ENCODE data around the gene RAB11FIP2. TPM values are rescaled to one million over a fixed set of nuclear protein-coding genes. Genes with fewer than 3 reads are reported as not detected.

The RAB11FIP2 gene
- total RNA-seq, 1 donor from 2014 or later, result 17.4 TPM

DNA sequence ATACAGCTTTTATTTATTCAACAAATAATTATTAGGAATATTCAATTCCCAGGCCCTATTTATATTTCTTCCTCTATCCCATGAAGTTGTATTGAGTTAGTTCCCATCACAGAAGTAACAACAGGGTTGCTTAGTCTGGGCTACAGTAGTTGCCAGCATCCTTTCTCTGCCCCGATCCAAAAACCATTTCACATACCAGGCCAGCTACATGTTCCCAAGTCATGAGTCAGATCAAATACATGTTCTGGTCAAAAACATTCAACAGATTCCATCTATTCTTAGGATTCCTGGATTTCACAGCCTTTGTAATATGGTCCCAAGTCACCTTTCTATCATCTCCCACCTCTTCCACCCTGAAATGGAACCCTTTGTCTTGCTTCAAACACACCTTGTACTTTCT lies 91.6 kb downstream of the RAB11FIP2 start:
- no peaks in the 10 kb centered on the region for H3K27me3 ChIP-seq (ENCODE audit: insufficient read depth, low read length)
- DNase-seq (ENCODE audit: low read depth), result peak; percentile 4
- H4K20me1 ChIP-seq (ENCODE audit: insufficient read depth, low read length), result no peaks in the 10 kb centered on the region
- H3K36me3 ChIP-seq (ENCODE audit: insufficient read depth, low read length), result no peaks in the 10 kb centered on the region
- H3K27me3 Mint-ChIP-seq (ENCODE audit: low read depth, unreplicated experiment), result peaks cover 6% of the 10 kb centered on the region
- no peak overlapping the region for H3K4me3 Mint-ChIP-seq (ENCODE audit: unreplicated experiment)
- no peak for FAIRE-seq
- no peak overlapping the region for H2AFZ ChIP-seq (ENCODE audit: low read depth, low read length)
- H3K4me1 Mint-ChIP-seq (ENCODE audit: low read depth, unreplicated experiment), result peaks cover 6% of the 10 kb centered on the region
- no peaks in the 10 kb centered on the region for H3K9me3 ChIP-seq (ENCODE audit: insufficient read depth, low read depth, low read length)
- H3K9me3 Mint-ChIP-seq (ENCODE audit: unreplicated experiment), result no peaks in the 10 kb centered on the region
- H3K27ac Mint-ChIP-seq (ENCODE audit: unreplicated experiment), result no peak overlapping the region
- no peak overlapping the region for H3K4me3 ChIP-seq (ENCODE audit: insufficient read depth, low read depth, low read length)
- H3K79me2 ChIP-seq (ENCODE audit: insufficient read depth, low read length), result no peaks in the 10 kb centered on the region
- no peaks in the 10 kb centered on the region for H3K36me3 Mint-ChIP-seq (ENCODE audit: low read depth, unreplicated experiment)
- no peak overlapping the region for H3K27ac ChIP-seq (ENCODE audit: low read depth, low read length)
- TF ChIP-seq CTCF (IDR thresholded peaks at IDR 0.05; ENCODE audit: insufficient read depth, low read depth, low read length) (no peak), EZH2 (IDR thresholded peaks at IDR 0.05; ENCODE audit: insufficient read depth, low read length) (no peak)
- H3K9ac ChIP-seq (ENCODE audit: low read length), result no peak overlapping the region
- peaks cover under 1% of the 10 kb centered on the region for H3K4me1 ChIP-seq (ENCODE audit: insufficient read depth, low read length)
- H3K4me2 ChIP-seq (ENCODE audit: low read length), result no peak overlapping the region

Data from astrocyte (in vitro differentiated cells and primary cell).